Keratinocyte (primary cell): ENCODE data around the gene GPR15LG.

Source experiments
- CTCF ChIP-seq, 3 experiments: IDR thresholded peaks in 1 of 3; conservative IDR thresholded peaks in 1 of 3; optimal IDR thresholded peaks in 1 of 3; 2 replicates in 2 of 3; 3 replicates in 1 of 3; pipeline versions ENCODE3 to v1.5.1; 2011; ENCODE audit warnings: low read length in 3 of 3, mild to moderate bottlenecking in 3 of 3, moderate library complexity in 2 of 3, control low read depth in 1 of 3, inconsistent platforms in 1 of 3; ENCODE audit not compliant: insufficient read depth in 2 of 3; ENCODE audit errors: extremely low read depth in 1 of 3
- EZH2 ChIP-seq: IDR thresholded peaks from one replicate; pipeline ENCODE4 v1.6.1; 2012; ENCODE audit warnings: inconsistent platforms, mild to moderate bottlenecking, low read length, moderate library complexity

GRCh38 chr10:84197643-84198042 lies 24.0 kb downstream of the GPR15LG start:
- TF ChIP-seq CTCF (optimal IDR thresholded peaks at IDR 0.05 in 1 of 3, IDR thresholded peaks at IDR 0.05 in 1 of 3, conservative IDR thresholded peaks at IDR 0.05 in 1 of 3; ENCODE audit: extremely low read depth in 1 of 3, insufficient read depth in 2 of 3, low read length in 3 of 3) (no peak), EZH2 (no peak)
